ENCODE results near the gene CYTH1.
A peak's percentile ranks its signal among the peaks of the same experiment; 100 is the strongest.

Gene CYTH1

GRCh38 chr17:78722246-78722761, 59.8 kb downstream of the CYTH1 start:
- DNase-seq (ENCODE audit: low read depth, low spot score) = no peak
- no peak overlapping the region for H3K27ac ChIP-seq

DNA sequence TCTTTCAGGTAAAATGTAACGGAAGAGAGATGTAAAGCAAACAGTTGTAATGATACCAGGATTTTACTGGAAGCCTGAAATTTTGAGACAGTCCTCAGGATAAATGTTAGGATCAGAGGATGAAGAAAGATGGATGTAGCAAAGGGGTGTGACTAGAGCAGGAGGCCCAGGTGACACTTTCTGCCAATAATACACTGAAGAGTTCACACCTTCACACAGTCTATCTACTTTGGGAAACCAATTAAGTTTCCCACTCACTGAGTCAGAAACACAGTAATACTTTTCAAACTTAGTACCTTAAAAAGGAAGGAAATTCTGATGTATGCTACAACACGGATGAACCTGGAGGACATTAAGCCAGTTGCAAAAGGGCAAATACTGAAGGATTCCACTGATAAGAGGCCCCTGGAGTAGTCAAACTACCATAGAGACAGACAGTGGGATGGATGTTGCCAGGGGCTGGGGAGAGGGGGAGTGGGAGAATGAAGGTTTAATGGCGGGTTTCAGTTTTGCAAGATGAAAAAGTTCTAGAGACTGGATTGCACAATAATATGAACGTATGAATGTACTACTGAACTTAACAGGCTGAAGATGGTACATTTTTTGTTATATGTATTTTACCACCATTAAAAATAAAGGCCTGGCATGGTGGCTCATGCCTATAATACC, 62.3 kb downstream of the CYTH1 start:
- H3K27ac ChIP-seq = no peak overlapping the region
- no peak for DNase-seq (ENCODE audit: low read depth, low spot score)

GRCh38 chr17:78718575-78719208, 63.4 kb downstream of the CYTH1 start:
- H3K27ac ChIP-seq = peak overlapping the region; percentile 19
- DNase-seq (ENCODE audit: low read depth, low spot score) = no peak

- peak overlapping the region; percentile 19 for H3K27ac ChIP-seq
- no peak for DNase-seq (ENCODE audit: low read depth, low spot score)
These were observed 64.6 kb downstream of the CYTH1 start for GRCh38 chr17:78717431-78717980.

GRCh38 chr17:78716814-78717393, 65.2 kb downstream of the CYTH1 start:
- no peak overlapping the region for H3K27ac ChIP-seq
- no peak for DNase-seq (ENCODE audit: low read depth, low spot score)

DNA sequence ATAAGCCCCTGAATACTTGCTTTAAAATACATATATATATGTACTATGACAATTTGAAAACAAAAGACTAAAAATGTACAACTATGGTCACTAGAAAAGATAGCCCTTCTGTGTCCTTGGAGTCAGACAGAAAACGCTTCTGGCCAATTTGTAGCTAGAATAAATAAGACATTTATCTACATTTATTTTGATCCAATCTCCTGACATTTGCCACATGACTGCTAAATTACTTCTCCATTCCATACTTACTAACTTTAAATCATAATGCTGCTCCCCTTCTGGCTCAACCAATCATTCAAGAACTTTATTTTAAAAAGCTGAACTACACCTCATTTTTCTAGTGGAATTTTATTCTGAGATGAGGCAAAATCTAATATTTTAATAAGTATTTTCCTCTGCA, 65.8 kb downstream of the CYTH1 start:
- DNase-seq (ENCODE audit: low read depth, low spot score) = no peak
- no peak overlapping the region for H3K27ac ChIP-seq

- no peak for DNase-seq (ENCODE audit: low read depth, low spot score)
- H3K27ac ChIP-seq = no peak overlapping the region
These were observed 66.2 kb downstream of the CYTH1 start for GRCh38 chr17:78715876-78716275.

GRCh38 chr17:78715000-78715771, 66.9 kb downstream of the CYTH1 start:
- DNase-seq (ENCODE audit: low read depth, low spot score) = no peak
- no peak overlapping the region for H3K27ac ChIP-seq

DNA sequence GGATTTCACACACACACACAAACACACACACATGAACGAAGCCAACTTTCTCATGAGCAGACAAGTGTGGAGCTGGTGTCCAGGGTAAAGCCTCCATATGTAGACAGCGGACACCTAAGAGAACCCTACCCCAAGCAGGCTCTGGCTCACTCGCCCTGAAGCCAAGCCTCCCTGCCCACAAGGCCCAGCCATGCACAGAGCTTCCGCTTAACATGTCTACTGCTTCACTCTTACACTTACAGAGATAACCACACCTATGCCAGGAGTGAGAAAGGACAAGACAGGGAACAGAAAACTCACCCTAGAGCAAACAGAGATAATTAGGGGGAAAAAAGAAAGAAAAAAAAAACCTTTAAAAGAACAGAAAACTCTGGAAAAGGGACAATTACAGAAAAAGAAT, 67.5 kb downstream of the CYTH1 start:
- no peak overlapping the region for H3K27ac ChIP-seq
- DNase-seq (ENCODE audit: low read depth, low spot score) = no peak

- no peak overlapping the region for H3K27ac ChIP-seq
These were observed 70.0 kb downstream of the CYTH1 start for GRCh38 chr17:78712043-78712442.

GRCh38 chr17:78710607-78711006, 71.5 kb downstream of the CYTH1 start:
- no peak overlapping the region for H3K27ac ChIP-seq
- DNase-seq (ENCODE audit: low read depth, low spot score) = no peak

More at GRCh38 chr17:78712043-78712442, 70.0 kb downstream of the CYTH1 start:
- no peak for DNase-seq (ENCODE audit: low read depth, low spot score)

- H3K27ac ChIP-seq = no peak overlapping the region
These were observed 72.3 kb downstream of the CYTH1 start for GRCh38 chr17:78709751-78710181.

GRCh38 chr17:78709119-78709681, 72.9 kb downstream of the CYTH1 start:
- no peak for DNase-seq (ENCODE audit: low read depth, low spot score)
- H3K27ac ChIP-seq = no peak overlapping the region

More at GRCh38 chr17:78709751-78710181, 72.3 kb downstream of the CYTH1 start:
- DNase-seq (ENCODE audit: low read depth, low spot score) = no peak

GRCh38 chr17:78708510-78708973, 73.5 kb downstream of the CYTH1 start:
- H3K27ac ChIP-seq = no peak overlapping the region

GRCh38 chr17:78707923-78708322, 74.2 kb downstream of the CYTH1 start:
- no peak for DNase-seq (ENCODE audit: low read depth, low spot score)

More at GRCh38 chr17:78708510-78708973, 73.5 kb downstream of the CYTH1 start:
- no peak for DNase-seq (ENCODE audit: low read depth, low spot score)

GRCh38 chr17:78707016-78707415, 75.1 kb downstream of the CYTH1 start:
- DNase-seq (ENCODE audit: low read depth, low spot score) = no peak
- H3K27ac ChIP-seq = peak overlapping the region; percentile 88

More at GRCh38 chr17:78707923-78708322, 74.2 kb downstream of the CYTH1 start:
- H3K27ac ChIP-seq = peak overlapping the region; percentile 88

DNA sequence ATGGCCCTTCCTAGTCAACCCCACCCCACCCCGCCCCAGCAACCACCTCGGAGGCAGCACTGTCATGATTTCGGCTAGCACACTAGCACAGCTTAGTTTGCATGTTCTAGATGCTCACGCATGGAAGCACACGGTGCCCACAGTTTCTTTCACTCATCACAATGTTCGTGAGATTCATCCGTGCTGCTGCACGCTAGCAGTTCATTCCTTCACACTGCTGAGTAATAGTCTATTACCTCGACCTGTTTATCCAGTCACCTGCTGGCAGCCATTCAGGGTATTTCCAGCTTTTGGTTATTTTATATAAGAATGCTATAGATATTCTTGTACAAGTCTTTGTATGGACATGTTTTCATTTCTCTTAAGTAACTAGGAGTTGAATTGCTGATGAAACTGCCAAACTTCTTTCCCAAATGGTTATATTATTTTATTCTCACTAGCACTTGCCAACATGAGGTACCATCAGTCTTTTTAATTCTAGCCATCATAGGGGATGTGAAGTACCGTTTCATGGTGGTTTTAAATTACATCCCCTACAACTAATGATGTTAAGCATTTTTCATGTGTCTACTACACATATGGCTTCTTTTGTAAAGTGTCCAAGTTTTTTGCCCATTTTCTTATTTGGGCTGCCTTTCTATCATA, 75.7 kb downstream of the CYTH1 start:
- peak overlapping the region; percentile 88 for H3K27ac ChIP-seq
- peak; percentile 92 for DNase-seq (ENCODE audit: low read depth, low spot score)

DNA sequence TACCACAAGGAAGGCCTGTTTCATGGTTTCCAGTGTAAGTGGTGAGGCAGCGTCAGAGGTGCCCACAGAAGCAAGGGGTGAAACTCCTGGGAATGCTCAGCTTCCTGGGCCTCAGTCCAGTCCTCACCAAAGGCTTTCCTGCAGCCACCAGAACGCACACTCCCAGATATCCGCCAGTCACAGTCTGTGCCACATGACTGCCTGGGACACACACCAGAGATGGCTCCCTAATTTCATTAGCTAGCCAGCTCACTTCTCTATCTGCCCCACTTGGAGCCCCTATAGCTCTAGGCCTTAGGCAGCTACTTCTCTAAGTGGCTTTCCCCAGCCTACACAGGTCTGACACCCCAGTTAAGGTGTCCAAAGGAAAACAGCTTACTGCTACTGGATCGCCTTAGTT, 77.0 kb downstream of the CYTH1 start:
- H3K27ac ChIP-seq = peak overlapping the region; percentile 88
- no peak for DNase-seq (ENCODE audit: low read depth, low spot score)

DNA sequence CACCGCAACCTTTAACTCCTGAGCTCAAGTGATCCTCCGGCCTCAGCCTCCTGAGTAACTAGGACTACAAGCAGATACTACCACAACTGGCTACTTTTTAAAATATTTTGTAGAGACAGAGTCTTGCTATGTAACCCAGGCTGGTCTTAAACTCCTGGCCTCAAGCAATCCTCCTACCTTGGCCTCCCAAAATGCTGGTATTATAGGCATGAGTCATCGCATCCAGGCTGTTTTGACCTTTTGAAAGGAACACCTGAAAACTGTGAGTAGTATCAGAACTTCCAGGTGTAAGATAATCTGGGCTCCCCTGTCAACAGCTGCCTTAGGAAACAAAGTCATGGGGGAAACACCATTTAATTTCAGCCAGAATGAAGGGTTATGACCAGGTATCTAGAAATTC, 77.5 kb downstream of the CYTH1 start:
- DNase-seq (ENCODE audit: low read depth, low spot score) = no peak
- H3K27ac ChIP-seq = peak overlapping the region; percentile 88
